ENCODE data around the gene ARHGEF4. TPM values are rescaled to one million over a fixed set of nuclear protein-coding genes. Genes with fewer than 3 reads are reported as not detected.

The ARHGEF4 gene
- total and polyA plus RNA-seq, 10 of the 15 experiments (the other 5 are each of a cell fraction or from before 2014, with no cell fraction given), result 0.02 to 0.24 (median 0.16) TPM; not detected in 6

DNA sequence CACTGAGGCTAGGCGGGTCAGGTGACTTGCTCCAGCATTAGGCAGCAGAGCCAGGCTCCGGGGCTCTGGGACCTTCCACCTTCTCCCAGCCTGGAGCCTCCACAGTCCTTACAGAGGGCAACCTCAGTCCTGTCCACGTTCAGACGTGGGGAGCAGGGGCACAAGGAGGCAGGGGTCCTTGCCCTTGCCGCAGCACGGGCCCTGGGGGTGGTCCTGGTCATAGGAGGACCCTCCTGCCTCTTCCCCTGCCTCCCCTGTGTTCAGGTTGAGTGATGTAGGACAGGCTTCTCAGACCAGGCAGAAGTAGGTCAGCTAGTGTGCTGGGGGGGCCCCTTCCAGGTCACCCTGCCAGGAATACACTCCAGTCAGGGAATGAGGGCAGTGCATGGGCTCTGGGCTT, 5.4 kb upstream of the ARHGEF4 start:
- intact Hi-C loops (cut with micrococcal nuclease; ENCODE audit: unreplicated experiment) (no loop called here), in situ Hi-C loops (cut with MboI) (no loop called here)
- no TSS peak for BruUV-seq (replicated peaks)
- Histone ChIP-seq H3K9ac (ENCODE audit: control insufficient read depth, insufficient read depth, low read length) (no peak overlapping the region), H3K27ac (ENCODE audit: control insufficient read depth, insufficient read depth) (no peak overlapping the region), H3K9me3 (replicated peaks; ENCODE audit: control insufficient read depth, insufficient read depth, low read length) (no peaks in the 10 kb centered on the region), H3K4me2 (ENCODE audit: control insufficient read depth, insufficient read depth) (no peak overlapping the region), H3K4me1 (ENCODE audit: control insufficient read depth, insufficient read depth, low read length) (no peaks in the 10 kb centered on the region), H3K36me3 (ENCODE audit: control insufficient read depth in 2 of 2, insufficient read depth in 2 of 2, low read length in 1 of 2) (no peaks in the 10 kb centered on the region), H4K20me1 (ENCODE audit: control insufficient read depth, insufficient read depth) (no peaks in the 10 kb centered on the region), H2AFZ (ENCODE audit: control insufficient read depth, low read depth, low read length) (no peak overlapping the region), H3K27me3 (replicated peaks in 1 of 2; ENCODE audit: control insufficient read depth in 2 of 2, insufficient read depth in 2 of 2, low read length in 1 of 2) (peaks cover 0 to 1% of the 10 kb centered on the region in 2 experiments; a peak in 2 of 4 replicates), H3K4me3 (no peak overlapping the region), H3K79me2 (ENCODE audit: control insufficient read depth, insufficient read depth, low read length) (no peaks in the 10 kb centered on the region)
- DNase-seq (ENCODE audit: low read depth, low spot score) (no peak), FAIRE-seq (no peak), ATAC-seq (no peak)
- ChIA-PET SMC1A (ENCODE audit: uncharacterized antibody, unreplicated experiment) (no interaction called here), POLR2A (no interaction called here), RAD21 (ENCODE audit: unreplicated experiment) (no interaction called here), CTCF (interaction anchor here (1.3 kb wide), 1 partner anchor 34 kb away, joined by 3 read pairs; no protein-coding TSS in a partner anchor)
- WGBS (ENCODE audit: insufficient coverage, insufficient replicate concordance, low lambda C conversion rate, missing lambda C conversion rate), result 22% methylated on average over 6 of the region's 6 CpGs
- TF ChIP-seq SUZ12 (IDR thresholded peaks at IDR 0.05; ENCODE audit: unreplicated experiment), result no peak
- no peak for TF ChIP-seq MTA2 (IDR thresholded peaks at IDR 0.05; ENCODE audit: low read depth)
- no peak for TF ChIP-seq SIX5 (IDR thresholded peaks at IDR 0.05; ENCODE audit: low read depth, low read length, severe bottlenecking)
- no peak for TF ChIP-seq MYB (IDR thresholded peaks at IDR 0.05; ENCODE audit: borderline replicate concordance, low read depth, low read length)
- TF ChIP-seq, protein P1, sequence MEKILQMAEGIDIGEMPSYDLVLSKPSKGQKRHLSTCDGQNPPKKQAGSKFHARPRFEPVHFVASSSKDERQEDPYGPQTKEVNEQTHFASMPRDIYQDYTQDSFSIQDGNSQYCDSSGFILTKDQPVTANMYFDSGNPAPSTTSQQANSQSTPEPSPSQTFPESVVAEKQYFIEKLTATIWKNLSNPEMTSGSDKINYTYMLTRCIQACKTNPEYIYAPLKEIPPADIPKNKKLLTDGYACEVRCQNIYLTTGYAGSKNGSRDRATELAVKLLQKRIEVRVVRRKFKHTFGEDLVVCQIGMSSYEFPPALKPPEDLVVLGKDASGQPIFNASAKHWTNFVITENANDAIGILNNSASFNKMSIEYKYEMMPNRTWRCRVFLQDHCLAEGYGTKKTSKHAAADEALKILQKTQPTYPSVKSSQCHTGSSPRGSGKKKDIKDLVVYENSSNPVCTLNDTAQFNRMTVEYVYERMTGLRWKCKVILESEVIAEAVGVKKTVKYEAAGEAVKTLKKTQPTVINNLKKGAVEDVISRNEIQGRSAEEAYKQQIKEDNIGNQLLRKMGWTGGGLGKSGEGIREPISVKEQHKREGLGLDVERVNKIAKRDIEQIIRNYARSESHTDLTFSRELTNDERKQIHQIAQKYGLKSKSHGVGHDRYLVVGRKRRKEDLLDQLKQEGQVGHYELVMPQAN (conservative IDR thresholded peaks at IDR 0.05), result no peak
- TF ChIP-seq RAD21 (IDR thresholded peaks at IDR 0.05; ENCODE audit: insufficient read depth, low read depth, low read length), result no peak
- TF ChIP-seq, protein P2, sequence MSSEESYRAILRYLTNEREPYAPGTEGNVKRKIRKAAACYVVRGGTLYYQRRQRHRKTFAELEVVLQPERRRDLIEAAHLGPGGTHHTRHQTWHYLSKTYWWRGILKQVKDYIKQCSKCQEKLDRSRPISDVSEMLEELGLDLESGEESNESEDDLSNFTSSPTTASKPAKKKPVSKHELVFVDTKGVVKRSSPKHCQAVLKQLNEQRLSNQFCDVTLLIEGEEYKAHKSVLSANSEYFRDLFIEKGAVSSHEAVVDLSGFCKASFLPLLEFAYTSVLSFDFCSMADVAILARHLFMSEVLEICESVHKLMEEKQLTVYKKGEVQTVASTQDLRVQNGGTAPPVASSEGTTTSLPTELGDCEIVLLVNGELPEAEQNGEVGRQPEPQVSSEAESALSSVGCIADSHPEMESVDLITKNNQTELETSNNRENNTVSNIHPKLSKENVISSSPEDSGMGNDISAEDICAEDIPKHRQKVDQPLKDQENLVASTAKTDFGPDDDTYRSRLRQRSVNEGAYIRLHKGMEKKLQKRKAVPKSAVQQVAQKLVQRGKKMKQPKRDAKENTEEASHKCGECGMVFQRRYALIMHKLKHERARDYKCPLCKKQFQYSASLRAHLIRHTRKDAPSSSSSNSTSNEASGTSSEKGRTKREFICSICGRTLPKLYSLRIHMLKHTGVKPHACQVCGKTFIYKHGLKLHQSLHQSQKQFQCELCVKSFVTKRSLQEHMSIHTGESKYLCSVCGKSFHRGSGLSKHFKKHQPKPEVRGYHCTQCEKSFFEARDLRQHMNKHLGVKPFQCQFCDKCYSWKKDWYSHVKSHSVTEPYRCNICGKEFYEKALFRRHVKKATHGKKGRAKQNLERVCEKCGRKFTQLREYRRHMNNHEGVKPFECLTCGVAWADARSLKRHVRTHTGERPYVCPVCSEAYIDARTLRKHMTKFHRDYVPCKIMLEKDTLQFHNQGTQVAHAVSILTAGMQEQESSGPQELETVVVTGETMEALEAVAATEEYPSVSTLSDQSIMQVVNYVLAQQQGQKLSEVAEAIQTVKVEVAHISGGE (CRISPR knock-in tag; IDR thresholded peaks at IDR 0.05), result no peak
